Measurements from ENCODE around the gene FAM174A. TPM values are rescaled to one million over a fixed set of nuclear protein-coding genes. Genes with fewer than 3 reads are reported as not detected.
A peak's percentile ranks its signal among the peaks of the same experiment; 100 is the strongest.

FAM174A gene
- total RNA-seq, 2 donors from 2014 or later: 18.8 to 33.2 TPM

DNA sequence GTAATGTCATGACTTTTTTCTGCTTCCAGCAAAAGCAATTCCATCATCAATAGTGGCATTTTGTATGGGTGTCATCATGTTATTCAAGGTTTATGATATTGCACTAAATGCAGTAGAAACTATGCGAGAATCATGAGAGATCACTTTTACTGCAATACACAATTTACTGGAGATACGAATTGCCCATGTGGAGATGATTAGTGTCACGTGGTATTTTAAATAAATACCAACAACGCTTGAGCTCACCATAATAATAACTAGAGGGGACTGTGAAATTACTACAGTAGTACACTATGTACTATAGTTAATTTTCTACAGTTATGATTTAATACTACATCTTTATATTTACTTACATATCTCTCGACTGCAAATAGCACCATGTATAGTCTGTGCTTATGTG, 49.7 kb downstream of the FAM174A start:
- TF ChIP-seq, protein P1, sequence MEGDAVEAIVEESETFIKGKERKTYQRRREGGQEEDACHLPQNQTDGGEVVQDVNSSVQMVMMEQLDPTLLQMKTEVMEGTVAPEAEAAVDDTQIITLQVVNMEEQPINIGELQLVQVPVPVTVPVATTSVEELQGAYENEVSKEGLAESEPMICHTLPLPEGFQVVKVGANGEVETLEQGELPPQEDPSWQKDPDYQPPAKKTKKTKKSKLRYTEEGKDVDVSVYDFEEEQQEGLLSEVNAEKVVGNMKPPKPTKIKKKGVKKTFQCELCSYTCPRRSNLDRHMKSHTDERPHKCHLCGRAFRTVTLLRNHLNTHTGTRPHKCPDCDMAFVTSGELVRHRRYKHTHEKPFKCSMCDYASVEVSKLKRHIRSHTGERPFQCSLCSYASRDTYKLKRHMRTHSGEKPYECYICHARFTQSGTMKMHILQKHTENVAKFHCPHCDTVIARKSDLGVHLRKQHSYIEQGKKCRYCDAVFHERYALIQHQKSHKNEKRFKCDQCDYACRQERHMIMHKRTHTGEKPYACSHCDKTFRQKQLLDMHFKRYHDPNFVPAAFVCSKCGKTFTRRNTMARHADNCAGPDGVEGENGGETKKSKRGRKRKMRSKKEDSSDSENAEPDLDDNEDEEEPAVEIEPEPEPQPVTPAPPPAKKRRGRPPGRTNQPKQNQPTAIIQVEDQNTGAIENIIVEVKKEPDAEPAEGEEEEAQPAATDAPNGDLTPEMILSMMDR (IDR thresholded peaks at IDR 0.05): no peak
- no peaks in the 10 kb centered on the region for H3K9me3 ChIP-seq
- H3K36me3 ChIP-seq: peaks cover 3% of the 10 kb centered on the region
- no peaks in the 10 kb centered on the region for H3K4me1 ChIP-seq (ENCODE audit: control insufficient read depth in 1 of 2, low read depth in 2 of 2)
- ATAC-seq (ENCODE audit: insufficient number of reproducible peaks, low FRiP score, low read depth): no peak
- H3K4me3 ChIP-seq: no peak overlapping the region
- no peak overlapping the region for H3K27ac ChIP-seq
- H3K27me3 ChIP-seq (replicated peaks; ENCODE audit: insufficient read depth): no peaks in the 10 kb centered on the region
- no peak for DNase-seq (ENCODE audit: low spot score)

DNA sequence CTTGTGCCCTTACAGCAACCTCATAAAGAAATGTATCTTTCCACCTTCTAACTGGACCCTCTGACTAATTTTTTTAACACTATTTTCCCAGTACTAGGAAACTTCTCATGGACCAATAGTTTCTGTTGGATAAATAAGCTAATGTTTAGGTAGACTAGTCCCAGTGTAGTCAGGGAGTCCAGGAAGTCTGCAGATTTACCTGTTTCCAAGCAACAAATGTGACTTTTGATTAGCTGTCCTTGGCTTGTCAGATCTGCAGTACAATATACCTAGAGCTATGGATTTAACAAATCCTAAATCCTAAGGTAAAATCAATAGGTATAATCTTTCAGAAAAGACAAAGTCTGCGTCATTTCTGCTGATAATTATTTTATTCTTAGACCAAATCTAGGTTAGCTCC, 55.7 kb downstream of the FAM174A start:
- TF ChIP-seq, protein P1 (IDR thresholded peaks at IDR 0.05): no peak
- Histone ChIP-seq H3K27ac (no peak overlapping the region), H3K27me3 (replicated peaks; ENCODE audit: insufficient read depth) (no peaks in the 10 kb centered on the region), H3K4me1 (ENCODE audit: control insufficient read depth in 1 of 2, low read depth in 2 of 2) (peaks cover 0 to 8% of the 10 kb centered on the region in 2 donors), H3K36me3 (no peaks in the 10 kb centered on the region), H3K9me3 (no peaks in the 10 kb centered on the region), H3K4me3 (no peak overlapping the region)
- DNase-seq (ENCODE audit: low spot score) (no peak), ATAC-seq (ENCODE audit: insufficient number of reproducible peaks, low FRiP score, low read depth) (no peak)

DNA sequence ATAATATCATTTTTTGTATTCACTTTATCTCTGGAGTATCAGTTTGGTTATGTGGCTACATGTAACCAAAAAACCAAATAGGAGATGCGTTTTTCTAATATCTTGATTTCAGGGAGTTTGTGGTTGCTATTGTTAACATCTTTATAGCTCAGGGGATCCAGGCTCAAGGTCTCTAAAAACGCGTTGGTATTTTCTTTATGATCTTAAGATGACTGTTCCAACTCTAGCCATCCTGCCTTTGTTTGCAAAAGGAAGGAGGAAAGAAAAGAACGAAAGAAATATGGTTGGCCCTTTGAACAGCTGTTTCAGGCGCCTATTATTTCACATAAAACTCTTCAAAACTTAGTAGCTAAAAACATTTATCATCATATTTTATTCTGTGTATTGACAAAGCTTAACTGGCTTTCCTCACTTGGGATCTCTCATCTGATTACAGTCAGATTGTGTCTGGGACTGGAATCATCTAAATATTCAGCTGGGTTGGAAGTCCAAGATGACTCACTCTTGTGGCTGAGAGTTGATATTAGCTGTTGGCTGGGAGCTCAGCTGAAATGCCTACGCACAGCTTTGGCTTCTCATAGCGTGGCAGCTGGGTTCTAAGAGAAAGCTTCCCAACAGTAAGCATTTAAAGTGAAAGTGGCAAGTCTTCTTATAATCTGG, 60.1 kb downstream of the FAM174A start:
- H3K4me3 ChIP-seq: peak overlapping the region; percentile 49
- DNase-seq (ENCODE audit: low spot score) (peak; percentile 3), ATAC-seq (ENCODE audit: insufficient number of reproducible peaks, low FRiP score, low read depth) (peak; percentile 84)
- peaks cover 0 to 15% of the 10 kb centered on the region in 2 donors for H3K4me1 ChIP-seq (ENCODE audit: control insufficient read depth in 1 of 2, low read depth in 2 of 2)
- TF ChIP-seq, protein P1 (IDR thresholded peaks at IDR 0.05): no peak
- no peaks in the 10 kb centered on the region for H3K27me3 ChIP-seq (replicated peaks; ENCODE audit: insufficient read depth)
- H3K36me3 ChIP-seq: no peaks in the 10 kb centered on the region
- no peaks in the 10 kb centered on the region for H3K9me3 ChIP-seq
- H3K27ac ChIP-seq: peak overlapping the region in 1 of 2 donors; percentile 42

DNA sequence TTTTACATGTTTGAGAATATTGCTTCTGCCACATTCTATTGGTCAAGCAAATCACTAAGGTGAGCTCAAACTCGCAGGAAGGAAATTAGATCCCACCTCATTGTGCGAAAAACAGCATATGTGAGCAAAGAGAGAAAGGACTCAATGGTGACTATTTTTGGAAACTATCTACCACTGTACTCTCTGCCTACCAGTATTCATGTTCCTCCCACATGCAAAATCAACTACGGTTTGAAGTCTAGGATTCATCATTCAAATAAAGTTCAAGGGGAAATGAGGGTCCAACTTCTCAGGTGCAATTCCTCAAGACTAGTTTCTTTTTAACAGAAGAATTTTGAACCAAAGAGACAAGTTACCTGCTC, 60.6 kb downstream of the FAM174A start:
- TF ChIP-seq, protein P1 (IDR thresholded peaks at IDR 0.05): no peak
- peak overlapping the region in 1 of 2 donors; percentile 42 for H3K27ac ChIP-seq
- H3K36me3 ChIP-seq: no peaks in the 10 kb centered on the region
- H3K4me1 ChIP-seq (ENCODE audit: control insufficient read depth in 1 of 2, low read depth in 2 of 2): peaks cover 0 to 15% of the 10 kb centered on the region in 2 donors
- no peak for ATAC-seq (ENCODE audit: insufficient number of reproducible peaks, low FRiP score, low read depth)
- no peaks in the 10 kb centered on the region for H3K9me3 ChIP-seq
- peak overlapping the region; percentile 49 for H3K4me3 ChIP-seq
- no peak for DNase-seq (ENCODE audit: low spot score)
- no peaks in the 10 kb centered on the region for H3K27me3 ChIP-seq (replicated peaks; ENCODE audit: insufficient read depth)

DNA sequence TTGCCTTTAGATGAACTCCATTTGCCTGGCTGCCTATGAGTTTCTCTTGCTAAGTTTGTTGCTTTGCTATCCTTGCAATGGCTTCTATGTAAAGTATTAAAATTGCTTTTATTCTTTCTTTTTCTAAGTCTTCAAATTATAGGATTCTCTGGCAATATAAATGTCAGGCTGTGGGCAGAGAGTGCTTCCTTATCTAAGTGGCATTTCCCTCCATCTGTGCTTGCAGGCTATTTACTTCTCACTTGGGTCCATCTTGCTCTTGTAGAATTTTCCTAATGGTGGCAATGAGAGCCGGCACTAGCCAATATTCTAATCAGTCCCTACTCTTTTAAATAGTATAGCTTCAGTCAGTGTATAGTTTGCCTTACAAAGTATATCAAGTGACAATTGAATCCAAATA, 63.3 kb downstream of the FAM174A start:
- Histone ChIP-seq H3K36me3 (no peaks in the 10 kb centered on the region), H3K4me1 (ENCODE audit: control insufficient read depth in 1 of 2, low read depth in 2 of 2) (peaks cover 0 to 15% of the 10 kb centered on the region in 2 donors), H3K27me3 (replicated peaks; ENCODE audit: insufficient read depth) (no peaks in the 10 kb centered on the region), H3K9me3 (no peaks in the 10 kb centered on the region), H3K27ac (no peak overlapping the region), H3K4me3 (no peak overlapping the region)
- DNase-seq (ENCODE audit: low spot score): no peak
- TF ChIP-seq, protein P1 (IDR thresholded peaks at IDR 0.05): no peak
- no peak for ATAC-seq (ENCODE audit: insufficient number of reproducible peaks, low FRiP score, low read depth)

All from thoracic aorta (tissue), 2 donors.